Measurements from ENCODE around the gene TMEM14A. TPM values are rescaled to one million over a fixed set of nuclear protein-coding genes. Genes with fewer than 3 reads are reported as not detected.

The TMEM14A gene
- total and polyA plus RNA-seq, 9 of the 15 experiments (the other 6 are each of a cell fraction or from before 2014, with no cell fraction given) = 3.5 to 43.3 (median 8.5) TPM

- DNase-seq (ENCODE audit: extremely low read depth in 1 of 4, low spot score in 3 of 4) (no peak), ATAC-seq (no peak), FAIRE-seq (no peak)
- H3K27me3 ChIP-seq (ENCODE audit: control insufficient read depth in 2 of 2, insufficient read depth in 2 of 2, low read length in 2 of 2) = no peaks in the 10 kb centered on the region
- ChIA-PET CTCF (ENCODE audit: low intra/inter-chr PET ratio) (no interaction called here), POLR2A (no interaction called here)
- H3K27ac ChIP-seq (ENCODE audit: extremely low read depth, low read depth, low read length) = no peak overlapping the region
- no peak overlapping the region for H3K4me3 ChIP-seq
- H3K9me3 ChIP-seq (replicated peaks; ENCODE audit: control insufficient read depth, insufficient read depth, low read depth, low read length) = no peaks in the 10 kb centered on the region
- no TSS peak for BruUV-seq (replicated peaks)
- H3K4me1 ChIP-seq (replicated peaks in 1 of 2; ENCODE audit: control insufficient read depth in 2 of 2, insufficient read depth in 2 of 2, low read length in 2 of 2) = peaks cover 2 to 9% of the 10 kb centered on the region in 2 experiments; a peak in 3 of 5 replicates
- H3K4me2 ChIP-seq (ENCODE audit: insufficient read depth, low read length) = no peak overlapping the region
- H4K20me1 ChIP-seq (replicated peaks; ENCODE audit: control insufficient read depth, insufficient read depth, low read length) = no peaks in the 10 kb centered on the region
- H2AFZ ChIP-seq (ENCODE audit: low read depth, low read length) = no peak overlapping the region
- no peak overlapping the region for H3K9ac ChIP-seq (ENCODE audit: insufficient read depth in 1 of 2, low read depth in 2 of 2, low read length in 2 of 2)
- H3K36me3 ChIP-seq (ENCODE audit: control insufficient read depth, insufficient read depth, low read length) = no peaks in the 10 kb centered on the region
- in situ Hi-C loops (cut with MboI) = no loop called here
- H3K79me2 ChIP-seq (ENCODE audit: control insufficient read depth, insufficient read depth, low read length) = no peaks in the 10 kb centered on the region
- H3K9me1 ChIP-seq (ENCODE audit: control insufficient read depth, insufficient read depth, low read length) = no peaks in the 10 kb centered on the region
- TF ChIP-seq CEBPG (CRISPR knock-in tag; IDR thresholded peaks at IDR 0.05) (no peak), CEBPG (tag; conservative IDR thresholded peaks at IDR 0.05 in 1 of 2, IDR thresholded peaks at IDR 0.05 in 1 of 2) (peak; percentile 12 to 57; a peak in 2 of 4 replicates), ZNF507 (tag; conservative IDR thresholded peaks at IDR 0.05) (no peak), CEBPB (tag; IDR thresholded peaks at IDR 0.05) (peak; percentile 54; the same call in 1 of the 2 replicates), USF2 (CRISPR knock-in tag; IDR thresholded peaks at IDR 0.05) (no peak), NCOA4 (IDR thresholded peaks at IDR 0.05; ENCODE audit: partially characterized antibody) (no peak), E2F5 (CRISPR knock-in tag; IDR thresholded peaks at IDR 0.05) (no peak), CBX2 (IDR thresholded peaks at IDR 0.05; ENCODE audit: insufficient read depth, low read length, poor library complexity, severe bottlenecking) (no peak), FOXA1 (IDR thresholded peaks at IDR 0.05; ENCODE audit: borderline replicate concordance) (no peak)
- TF ChIP-seq, protein P1, sequence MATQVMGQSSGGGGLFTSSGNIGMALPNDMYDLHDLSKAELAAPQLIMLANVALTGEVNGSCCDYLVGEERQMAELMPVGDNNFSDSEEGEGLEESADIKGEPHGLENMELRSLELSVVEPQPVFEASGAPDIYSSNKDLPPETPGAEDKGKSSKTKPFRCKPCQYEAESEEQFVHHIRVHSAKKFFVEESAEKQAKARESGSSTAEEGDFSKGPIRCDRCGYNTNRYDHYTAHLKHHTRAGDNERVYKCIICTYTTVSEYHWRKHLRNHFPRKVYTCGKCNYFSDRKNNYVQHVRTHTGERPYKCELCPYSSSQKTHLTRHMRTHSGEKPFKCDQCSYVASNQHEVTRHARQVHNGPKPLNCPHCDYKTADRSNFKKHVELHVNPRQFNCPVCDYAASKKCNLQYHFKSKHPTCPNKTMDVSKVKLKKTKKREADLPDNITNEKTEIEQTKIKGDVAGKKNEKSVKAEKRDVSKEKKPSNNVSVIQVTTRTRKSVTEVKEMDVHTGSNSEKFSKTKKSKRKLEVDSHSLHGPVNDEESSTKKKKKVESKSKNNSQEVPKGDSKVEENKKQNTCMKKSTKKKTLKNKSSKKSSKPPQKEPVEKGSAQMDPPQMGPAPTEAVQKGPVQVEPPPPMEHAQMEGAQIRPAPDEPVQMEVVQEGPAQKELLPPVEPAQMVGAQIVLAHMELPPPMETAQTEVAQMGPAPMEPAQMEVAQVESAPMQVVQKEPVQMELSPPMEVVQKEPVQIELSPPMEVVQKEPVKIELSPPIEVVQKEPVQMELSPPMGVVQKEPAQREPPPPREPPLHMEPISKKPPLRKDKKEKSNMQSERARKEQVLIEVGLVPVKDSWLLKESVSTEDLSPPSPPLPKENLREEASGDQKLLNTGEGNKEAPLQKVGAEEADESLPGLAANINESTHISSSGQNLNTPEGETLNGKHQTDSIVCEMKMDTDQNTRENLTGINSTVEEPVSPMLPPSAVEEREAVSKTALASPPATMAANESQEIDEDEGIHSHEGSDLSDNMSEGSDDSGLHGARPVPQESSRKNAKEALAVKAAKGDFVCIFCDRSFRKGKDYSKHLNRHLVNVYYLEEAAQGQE (IDR thresholded peaks at IDR 0.05; ENCODE audit: borderline replicate concordance) = no peak
- TF ChIP-seq, protein P1 (CRISPR knock-in tag; IDR thresholded peaks at IDR 0.05; ENCODE audit: low read depth) = no peak
- 55% methylated on average over 3 of the region's 3 CpGs for WGBS (ENCODE audit: insufficient coverage, low coverage, missing lambda C conversion rate)
- intact Hi-C loops (cut with micrococcal nuclease) = no loop called here
These were observed 18.9 kb downstream of the TMEM14A start for GRCh38 chr6:52689857-52690256.

Data from K562 (cell line).